GM18909 (cell line): ENCODE results near the gene WNT8A.

Experiments used
- ATAC-seq: cut with Tn5 transposase; IDR thresholded peaks from one replicate; pipeline ENCODE4 v1.9.1; 2021; ENCODE audit warnings: mild to moderate bottlenecking; ENCODE audit not compliant: unreplicated experiment, poor library complexity

WNT8A gene

GRCh38 chr5:138132543-138132942 lies 48.7 kb downstream of the WNT8A start:
- no peak for ATAC-seq

- no peak for ATAC-seq
Observed at GRCh38 chr5:138138949-138139780, 55.3 kb downstream of the WNT8A start, which contains the start of gene NME5. Gene NME5, minus strand, starts transcription at chr5:138139428. Its CDS starts 648 bp downstream, at chr5:138138780.

GRCh38 chr5:138139781-138140090 lies 55.9 kb downstream of the WNT8A start:
- no peak for ATAC-seq

- no peak for ATAC-seq
Observed at GRCh38 chr5:138140268-138140667, 56.4 kb downstream of the WNT8A start.
